CD4-positive, alpha-beta memory T cell (primary cell): Measurements from ENCODE around the gene UGT1A4. TPM values are rescaled to one million over a fixed set of nuclear protein-coding genes. Genes with fewer than 3 reads are reported as not detected.
"Not testable (repeated sequence)": the region's sequence is repeated elsewhere in the genome, so short reads cannot be mapped to it uniquely, and the experiment has no call there.

Source experiments
- CTCF ChIA-PET: fragments of 350-600 bp; sonication (Branson Sonifier 250); formaldehyde crosslinking; loops from one replicate; lab custom pipeline; 2021; ENCODE audit warnings: inconsistent platforms; ENCODE audit not compliant: partially characterized antibody; lab: Charles Lee
- POLR2A ChIA-PET: fragments of 350-600 bp; sonication (Branson Sonifier 250); formaldehyde crosslinking; loops from one replicate; lab custom pipeline; 2021; ENCODE audit not compliant: partially characterized antibody; lab: Charles Lee
- DNase-seq, 5 donors: peaks; one replicate each; pipeline versions ENCODE4 v3.0.0 to v3.0.0-alpha.2; 2020 to 2022; ENCODE audit warnings: mixed read lengths in 1 of 5
- H3K27ac ChIP-seq: one replicate; pipeline ENCODE4 v1.7.0; 2013; ENCODE audit warnings: low read depth, low read length
- H3K27me3 ChIP-seq: 2 replicates; pipeline ENCODE4 v1.7.0; 2013; ENCODE audit warnings: mild to moderate bottlenecking, low read length, moderate library complexity; ENCODE audit not compliant: insufficient read depth
- H3K36me3 ChIP-seq: 2 replicates; pipeline ENCODE4 v1.7.0; 2013; ENCODE audit warnings: mild to moderate bottlenecking, low read length, moderate library complexity; ENCODE audit not compliant: insufficient read depth
- H3K4me1 ChIP-seq: 2 replicates; pipeline ENCODE4 v1.7.0; 2013; ENCODE audit warnings: mild to moderate bottlenecking, low read length, moderate library complexity; ENCODE audit not compliant: insufficient read depth
- H3K4me3 ChIP-seq, 2 donors: one replicate each; pipeline ENCODE4 v1.7.0; 2013; ENCODE audit warnings: low read length in 2 of 2, mild to moderate bottlenecking in 1 of 2
- H3K9me3 ChIP-seq, 2 donors: one replicate each; pipeline ENCODE4 v1.7.0; 2013; ENCODE audit warnings: low read length in 2 of 2, control low read depth in 1 of 2; ENCODE audit not compliant: control insufficient read depth in 1 of 2
- H3K27ac Mint-ChIP-seq, 7 donors: one replicate each; pipeline ENCODE4 v1.8.0; 2020 to 2021; ENCODE audit warnings: mixed read lengths in 7 of 7, mild to moderate bottlenecking in 6 of 7, inconsistent platforms in 3 of 7, moderate library complexity in 3 of 7
- H3K27me3 Mint-ChIP-seq, 2 donors: one replicate each; pipeline ENCODE4 v1.8.0; 2020 to 2021; ENCODE audit warnings: mixed read lengths in 2 of 2
- H3K36me3 Mint-ChIP-seq, 2 donors: one replicate each; pipeline ENCODE4 v1.8.0; 2020 to 2021; ENCODE audit warnings: mixed read lengths in 2 of 2, inconsistent platforms in 1 of 2, mild to moderate bottlenecking in 1 of 2
- H3K4me1 Mint-ChIP-seq, 4 donors: one replicate each; pipeline ENCODE4 v1.8.0; 2020 to 2021; ENCODE audit warnings: mixed read lengths in 4 of 4, mild to moderate bottlenecking in 1 of 4
- H3K4me3 Mint-ChIP-seq, 8 donors: one replicate each; pipeline ENCODE4 v1.8.0; 2020 to 2021; ENCODE audit warnings: mixed read lengths in 8 of 8, mild to moderate bottlenecking in 7 of 8, moderate library complexity in 6 of 8, inconsistent platforms in 3 of 8
- H3K9me3 Mint-ChIP-seq, 8 donors: one replicate each; pipeline ENCODE4 v1.8.0; 2020 to 2021; ENCODE audit warnings: mixed read lengths in 8 of 8, mild to moderate bottlenecking in 5 of 8, inconsistent platforms in 3 of 8, moderate library complexity in 1 of 8
- intact Hi-C: fragments of 100-400 bp; cut with micrococcal nuclease; formaldehyde crosslinking; loops from one replicate; pipeline ENCODE4 v1.15.1; 2023
- polyA plus RNA-seq, 2 donors: library from polyadenylated mRNA; unstranded; fragments of 300-500 nt; fragmentation: Illumina TruSeq; gene quantifications; one replicate each; pipeline ENCODE4 v1.2.3, GENCODE V29; 2021
- total RNA-seq, 2 experiments: library from RNA; stranded (reverse); gene quantifications; one replicate each; pipeline ENCODE4 v1.2.3, GENCODE V29; 2021

UGT1A4 gene
- total and polyA plus RNA-seq, 4 experiments from 2014 or later = not detected

DNA sequence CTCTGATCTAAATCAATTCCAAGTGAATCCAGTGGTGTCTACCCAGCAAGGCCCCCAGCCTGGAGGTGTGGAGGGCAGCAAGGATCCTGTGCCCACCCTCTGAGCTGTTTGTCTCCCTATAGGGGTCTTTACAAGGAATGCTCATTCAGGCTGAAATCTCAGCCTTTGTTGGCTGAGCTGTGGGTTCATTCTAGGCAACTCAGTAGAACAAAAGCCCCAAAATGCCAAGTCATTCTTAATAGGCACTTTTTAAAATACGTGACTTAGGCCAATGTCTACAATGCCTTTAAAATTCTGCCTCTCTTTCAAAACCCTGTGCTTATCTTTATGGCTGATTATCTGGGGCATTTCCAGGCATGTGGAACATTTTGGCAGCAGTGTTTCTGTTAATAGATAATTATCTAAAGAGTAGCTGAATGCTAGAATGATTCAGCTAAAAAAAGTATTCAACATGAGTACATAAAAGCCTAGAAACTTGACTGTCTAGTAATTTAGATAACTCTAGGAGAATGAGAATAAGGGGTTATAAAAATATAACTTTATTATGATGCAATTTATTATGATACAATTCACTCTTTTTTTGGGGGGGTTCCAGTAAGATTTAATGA is 18.4 kb upstream of the UGT1A4 start:
- Histone ChIP-seq H3K4me1 (no peaks in the 10 kb centered on the region), H3K9me3 (no peaks in the 10 kb centered on the region), H3K4me3 (no peak overlapping the region), H3K27me3 (no peaks in the 10 kb centered on the region), H3K36me3 (no peaks in the 10 kb centered on the region), H3K27ac (no peak overlapping the region)
- DNase-seq = no peak
- Mint-ChIP-seq H3K4me3 (no peak overlapping the region), H3K36me3 (no peaks in the 10 kb centered on the region), H3K4me1 (no peaks in the 10 kb centered on the region), H3K27ac (no peak overlapping the region), H3K27me3 (peaks cover 0 to 10% of the 10 kb centered on the region in 2 donors), H3K9me3 (peaks cover 0 to 6% (median 2%) of the 10 kb centered on the region in 8 donors)
- intact Hi-C loops = no loop called here
- ChIA-PET POLR2A (no interaction called here), CTCF (no interaction called here)

DNA sequence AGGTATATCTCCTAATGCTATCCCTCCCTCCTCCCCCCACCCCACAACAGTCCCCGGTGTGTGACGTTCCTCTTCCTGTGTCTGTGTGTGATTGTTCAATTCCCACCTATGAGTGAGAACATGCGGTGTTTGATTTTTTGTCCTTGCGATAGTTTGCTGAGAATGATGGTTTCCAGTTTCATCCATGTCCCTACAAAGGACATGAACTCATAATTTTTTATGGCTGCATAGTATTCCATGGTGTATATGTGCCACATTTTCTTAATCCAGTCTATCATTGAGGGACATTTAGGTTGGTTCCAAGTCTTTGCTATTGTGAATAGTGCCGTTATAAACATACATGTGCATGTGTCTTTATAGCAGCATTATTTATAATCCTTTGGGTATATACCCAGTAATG is 17.7 kb upstream of the UGT1A4 start:
- POLR2A ChIA-PET, H3K4me3 ChIP-seq, H3K4me1 ChIP-seq, H3K4me1 Mint-ChIP-seq, DNase-seq, CTCF ChIA-PET, H3K27ac ChIP-seq, H3K27ac Mint-ChIP-seq, intact Hi-C loops, H3K36me3 Mint-ChIP-seq, H3K27me3 ChIP-seq, H3K9me3 Mint-ChIP-seq, H3K36me3 ChIP-seq, H3K9me3 ChIP-seq, H3K4me3 Mint-ChIP-seq: not testable (repeated sequence)
- H3K27me3 Mint-ChIP-seq = peaks cover 0 to 11% of the 10 kb centered on the region in 2 donors

DNA sequence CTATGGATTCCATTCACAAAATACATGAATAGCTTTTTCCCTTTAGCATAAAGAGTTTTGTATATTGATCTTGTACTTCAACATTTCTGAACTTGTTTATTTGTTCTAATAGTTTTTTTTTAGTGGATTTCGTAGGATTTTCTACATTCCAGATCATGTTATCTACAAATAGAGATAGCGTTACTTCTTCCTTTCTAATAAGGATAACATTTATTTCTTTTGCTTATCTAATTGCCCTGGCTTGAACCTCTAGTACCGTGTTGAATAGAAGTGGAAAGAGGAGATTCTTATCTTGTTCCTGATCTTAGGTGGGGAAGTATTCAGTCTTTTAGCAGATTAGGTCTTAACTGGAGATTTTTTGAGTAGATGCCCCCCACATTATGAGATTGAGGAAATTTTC is 16.3 kb upstream of the UGT1A4 start:
- POLR2A ChIA-PET = no interaction called here
- Histone ChIP-seq H3K27me3 (no peaks in the 10 kb centered on the region), H3K36me3 (no peaks in the 10 kb centered on the region), H3K9me3 (no peaks in the 10 kb centered on the region), H3K27ac (no peak overlapping the region), H3K4me3 (no peak overlapping the region), H3K4me1 (no peaks in the 10 kb centered on the region)
- Mint-ChIP-seq H3K4me3 (no peak overlapping the region), H3K9me3 (peaks cover 0 to 6% (median 1%) of the 10 kb centered on the region in 8 donors), H3K36me3 (no peaks in the 10 kb centered on the region), H3K4me1 (no peaks in the 10 kb centered on the region), H3K27ac (no peak overlapping the region), H3K27me3 (peaks cover 0 to 12% of the 10 kb centered on the region in 2 donors)
- intact Hi-C loops = no loop called here
- CTCF ChIA-PET = no interaction called here
- DNase-seq = no peak

DNA sequence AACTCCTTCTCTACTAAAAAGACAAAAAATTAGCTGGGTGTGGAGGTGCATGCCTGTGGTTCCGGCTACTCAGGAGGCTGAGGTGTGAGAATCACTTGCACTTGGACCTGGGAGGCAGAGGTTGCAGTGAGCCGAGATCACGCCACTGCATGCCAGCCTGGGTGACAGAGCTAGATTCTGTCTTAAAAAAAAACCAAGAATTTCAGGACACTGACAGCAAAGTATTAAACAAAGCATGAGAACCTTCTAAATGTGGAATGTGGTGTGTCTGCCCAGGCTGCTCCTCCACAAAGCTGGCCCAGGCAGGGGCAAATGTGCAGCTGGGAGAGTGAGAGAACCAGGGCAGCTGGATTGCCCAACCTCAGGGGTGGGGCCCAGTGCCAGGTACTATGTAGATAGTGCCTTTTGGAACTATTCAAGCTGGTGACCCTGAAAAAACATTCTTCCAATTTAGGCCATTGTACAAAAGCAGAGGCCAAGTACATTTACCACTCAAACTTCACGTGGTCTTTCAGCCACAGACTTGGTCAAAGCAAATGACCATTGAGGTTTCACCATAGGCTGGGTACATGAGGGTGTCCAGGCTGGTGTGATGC is 12.5 kb upstream of the UGT1A4 start:
- no peaks in the 10 kb centered on the region for H3K36me3 Mint-ChIP-seq
- no peak overlapping the region for H3K4me3 Mint-ChIP-seq
- intact Hi-C loops = no loop called here
- ChIA-PET CTCF (interaction anchor here (2.1 kb wide), 1 partner anchor 10 kb away, joined by 5 read pairs; no protein-coding TSS in a partner anchor), POLR2A (no interaction called here)
- peaks cover 0 to 6% (median 1%) of the 10 kb centered on the region in 8 donors for H3K9me3 Mint-ChIP-seq
- no peaks in the 10 kb centered on the region for H3K4me1 Mint-ChIP-seq
- no peak overlapping the region for H3K27ac ChIP-seq
- H3K27ac Mint-ChIP-seq = no peak overlapping the region
- H3K27me3 ChIP-seq = no peaks in the 10 kb centered on the region
- no peaks in the 10 kb centered on the region for H3K9me3 ChIP-seq
- no peaks in the 10 kb centered on the region for H3K4me1 ChIP-seq
- no peak overlapping the region for H3K4me3 ChIP-seq
- H3K36me3 ChIP-seq = no peaks in the 10 kb centered on the region
- no peak for DNase-seq
- peaks cover 8 to 23% of the 10 kb centered on the region in 2 donors for H3K27me3 Mint-ChIP-seq

DNA sequence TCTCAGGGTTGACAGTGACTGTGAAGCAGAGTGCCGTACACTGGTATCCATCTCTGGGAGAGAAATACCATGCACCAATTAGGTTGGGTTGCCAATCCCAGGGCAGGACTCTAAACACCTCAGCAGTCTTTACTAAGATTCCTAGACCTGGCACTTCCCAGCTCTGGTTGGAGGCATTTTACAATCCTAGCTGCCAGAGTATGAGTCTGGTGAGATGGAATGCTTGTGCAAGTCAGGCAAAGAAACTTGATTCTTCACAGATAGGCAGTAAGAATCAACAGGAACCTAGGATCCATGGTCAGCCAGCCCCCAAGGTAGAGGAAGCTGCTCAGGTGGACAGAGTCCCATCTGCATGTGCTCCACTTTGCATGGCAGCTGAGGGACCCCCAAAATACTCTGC is 11.8 kb upstream of the UGT1A4 start:
- no peaks in the 10 kb centered on the region for H3K36me3 ChIP-seq
- Mint-ChIP-seq H3K27ac (no peak overlapping the region), H3K9me3 (peaks cover 0 to 6% (median 1%) of the 10 kb centered on the region in 8 donors), H3K4me3 (no peak overlapping the region), H3K36me3 (no peaks in the 10 kb centered on the region), H3K4me1 (no peaks in the 10 kb centered on the region), H3K27me3 (peaks cover 14 to 27% of the 10 kb centered on the region in 2 donors)
- no peak for DNase-seq
- no peak overlapping the region for H3K4me3 ChIP-seq
- POLR2A ChIA-PET = no interaction called here
- H3K4me1 ChIP-seq = no peaks in the 10 kb centered on the region
- no peaks in the 10 kb centered on the region for H3K27me3 ChIP-seq
- CTCF ChIA-PET = interaction anchor here (2.1 kb wide), 1 partner anchor 9 kb away, joined by 5 read pairs; no protein-coding TSS in a partner anchor
- intact Hi-C loops = no loop called here
- no peak overlapping the region for H3K27ac ChIP-seq
- H3K9me3 ChIP-seq = no peaks in the 10 kb centered on the region

DNA sequence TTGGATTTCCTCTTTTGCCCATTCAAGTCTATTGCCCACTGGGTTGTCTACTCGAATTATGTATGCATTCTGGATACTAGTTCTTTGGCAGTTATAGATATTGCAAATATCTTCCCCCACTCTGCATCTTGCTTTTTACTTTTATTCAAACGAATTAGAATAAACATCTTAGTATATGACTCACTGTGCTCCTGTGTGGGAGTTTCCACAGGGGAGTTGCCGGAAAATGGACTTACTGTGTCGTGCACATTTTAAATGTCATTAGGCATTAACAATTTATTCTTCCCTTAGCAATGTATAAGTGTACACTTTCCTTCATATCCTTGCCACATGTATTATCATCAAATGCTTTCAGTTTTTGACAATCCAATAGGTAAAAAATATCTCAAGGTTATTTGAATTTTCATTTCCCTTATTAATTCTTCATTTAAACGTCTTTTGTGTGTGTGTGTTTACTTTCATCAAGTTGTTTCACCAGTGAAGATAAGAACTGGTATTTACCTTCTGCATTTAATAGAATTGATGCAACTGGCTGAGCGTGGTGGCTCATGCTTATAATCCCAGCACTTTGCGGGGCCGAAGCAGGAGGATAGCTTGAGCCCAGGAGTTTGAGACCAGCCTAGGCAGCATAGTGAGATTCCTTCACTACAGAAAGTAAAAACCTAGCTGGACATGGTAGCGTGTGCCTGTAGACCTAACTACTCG is 10.4 kb upstream of the UGT1A4 start:
- H3K27me3 ChIP-seq = no peaks in the 10 kb centered on the region
- POLR2A ChIA-PET = no interaction called here
- H3K27me3 Mint-ChIP-seq = peaks cover 19 to 29% of the 10 kb centered on the region in 2 donors
- peaks cover 0 to 6% (median 1%) of the 10 kb centered on the region in 8 donors for H3K9me3 Mint-ChIP-seq
- no peak overlapping the region for H3K27ac Mint-ChIP-seq
- DNase-seq = no peak
- no peaks in the 10 kb centered on the region for H3K36me3 Mint-ChIP-seq
- intact Hi-C loops = no loop called here
- H3K4me1 Mint-ChIP-seq = no peaks in the 10 kb centered on the region
- no peaks in the 10 kb centered on the region for H3K36me3 ChIP-seq
- no peak overlapping the region for H3K4me3 Mint-ChIP-seq
- H3K27ac ChIP-seq = no peak overlapping the region
- CTCF ChIA-PET = no interaction called here
- no peaks in the 10 kb centered on the region for H3K4me1 ChIP-seq
- no peak overlapping the region for H3K4me3 ChIP-seq
- H3K9me3 ChIP-seq = no peaks in the 10 kb centered on the region

DNA sequence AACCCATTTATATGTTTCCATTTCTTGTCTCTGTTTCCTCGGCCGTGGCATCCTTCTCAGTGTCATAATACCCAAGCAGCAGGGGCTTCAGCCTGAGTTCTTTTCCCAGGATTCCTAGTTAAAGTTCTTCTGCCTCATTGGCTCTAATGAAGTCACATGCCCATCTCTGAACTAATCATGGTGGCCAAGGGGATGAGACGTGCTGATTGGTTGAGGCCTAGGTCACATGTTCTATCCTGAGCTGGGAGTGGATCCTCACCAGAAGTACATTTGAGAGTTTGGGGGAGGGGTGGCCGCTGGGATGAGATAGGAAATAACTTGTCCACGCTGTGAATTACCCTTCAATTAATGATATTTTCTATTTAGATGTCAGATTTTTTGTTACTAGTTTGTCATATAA is 9.6 kb upstream of the UGT1A4 start:
- intact Hi-C loops = no loop called here
- CTCF ChIA-PET = no interaction called here
- no peak overlapping the region for H3K27ac Mint-ChIP-seq

More for the DNA sequence above, 9.6 kb upstream of the UGT1A4 start:
- no peaks in the 10 kb centered on the region for H3K4me1 Mint-ChIP-seq
- Histone ChIP-seq H3K36me3 (no peaks in the 10 kb centered on the region), H3K27ac (no peak overlapping the region), H3K9me3 (no peaks in the 10 kb centered on the region), H3K4me3 (no peak overlapping the region), H3K27me3 (no peaks in the 10 kb centered on the region), H3K4me1 (no peaks in the 10 kb centered on the region)
- POLR2A ChIA-PET = no interaction called here
- H3K4me3 Mint-ChIP-seq = no peak overlapping the region
- peaks cover 0 to 6% (median 1%) of the 10 kb centered on the region in 8 donors for H3K9me3 Mint-ChIP-seq
- no peaks in the 10 kb centered on the region for H3K36me3 Mint-ChIP-seq
- DNase-seq = no peak
- H3K27me3 Mint-ChIP-seq = peaks cover 25 to 32% of the 10 kb centered on the region in 2 donors
